ENCODE measurements around the gene RNPEP.

DNA sequence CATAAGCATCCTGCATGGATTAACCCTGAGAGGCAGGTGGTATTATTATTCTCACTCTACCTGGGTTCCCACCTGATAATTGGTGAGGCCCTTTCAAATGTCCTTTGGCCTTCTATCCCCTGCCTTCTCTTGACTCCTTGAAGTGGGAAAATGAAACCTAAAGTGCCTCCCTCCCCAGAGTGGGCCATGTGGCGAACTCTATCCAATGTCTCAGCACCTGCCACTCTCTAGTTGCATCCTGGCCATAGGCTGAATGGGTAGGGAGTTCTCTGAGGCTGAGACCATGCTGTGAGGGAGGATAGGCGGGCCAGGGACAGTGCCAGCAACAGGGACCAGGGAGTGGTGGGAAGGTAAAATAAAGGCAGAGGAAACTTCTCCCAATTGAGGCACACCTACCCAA, 63.3 kb downstream of the RNPEP start:
- TF ChIP-seq, protein P1, sequence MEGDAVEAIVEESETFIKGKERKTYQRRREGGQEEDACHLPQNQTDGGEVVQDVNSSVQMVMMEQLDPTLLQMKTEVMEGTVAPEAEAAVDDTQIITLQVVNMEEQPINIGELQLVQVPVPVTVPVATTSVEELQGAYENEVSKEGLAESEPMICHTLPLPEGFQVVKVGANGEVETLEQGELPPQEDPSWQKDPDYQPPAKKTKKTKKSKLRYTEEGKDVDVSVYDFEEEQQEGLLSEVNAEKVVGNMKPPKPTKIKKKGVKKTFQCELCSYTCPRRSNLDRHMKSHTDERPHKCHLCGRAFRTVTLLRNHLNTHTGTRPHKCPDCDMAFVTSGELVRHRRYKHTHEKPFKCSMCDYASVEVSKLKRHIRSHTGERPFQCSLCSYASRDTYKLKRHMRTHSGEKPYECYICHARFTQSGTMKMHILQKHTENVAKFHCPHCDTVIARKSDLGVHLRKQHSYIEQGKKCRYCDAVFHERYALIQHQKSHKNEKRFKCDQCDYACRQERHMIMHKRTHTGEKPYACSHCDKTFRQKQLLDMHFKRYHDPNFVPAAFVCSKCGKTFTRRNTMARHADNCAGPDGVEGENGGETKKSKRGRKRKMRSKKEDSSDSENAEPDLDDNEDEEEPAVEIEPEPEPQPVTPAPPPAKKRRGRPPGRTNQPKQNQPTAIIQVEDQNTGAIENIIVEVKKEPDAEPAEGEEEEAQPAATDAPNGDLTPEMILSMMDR (IDR thresholded peaks at IDR 0.05) = no peak
- no peak for TF ChIP-seq POLR2A (IDR thresholded peaks at IDR 0.05)
- no peak for TF ChIP-seq POLR2AphosphoS5 (IDR thresholded peaks at IDR 0.05)
- no peak for TF ChIP-seq EP300 (IDR thresholded peaks at IDR 0.05)

Data from sigmoid colon (tissue), 4 donors.